WTC11 (cell line): ENCODE data around the gene GLS. TPM values are rescaled to one million over a fixed set of nuclear protein-coding genes. Genes with fewer than 3 reads are reported as not detected.

Source experiments
- total RNA-seq: library from RNA; stranded (reverse); gene quantifications from 3 replicates; pipeline ENCODE4 v1.2.3, GENCODE V29; 2021

GLS gene
- total RNA-seq, 1 experiment from 2014 or later: 115 TPM

Other genes starting within 250 kb of the GLS start
- gene NAB1, start 231.7 kb upstream of the GLS start, total RNA-seq: 30.2 to 32.0 TPM (median 31.2 TPM) in 3 replicates
- gene STAT1, start 133.3 kb downstream of the GLS start, total RNA-seq: 36.1 to 41.3 TPM (median 39.5 TPM) in 3 replicates